ENCODE data around the gene NHLRC3. TPM values are rescaled to one million over a fixed set of nuclear protein-coding genes. Genes with fewer than 3 reads are reported as not detected.

NHLRC3 gene
- total and polyA plus RNA-seq, 9 of the 15 experiments (the other 6 are each of a cell fraction or from before 2014, with no cell fraction given): 5.5 to 15.3 (median 9.0) TPM

- no TSS peak for BruUV-seq (replicated peaks)
- Histone ChIP-seq H4K20me1 (replicated peaks; ENCODE audit: control insufficient read depth, insufficient read depth, low read length) (no peaks in the 10 kb centered on the region), H3K4me2 (ENCODE audit: insufficient read depth, low read length) (no peak overlapping the region), H3K27ac (ENCODE audit: extremely low read depth, low read depth, low read length) (no peak overlapping the region), H3K4me1 (replicated peaks in 1 of 2; ENCODE audit: control insufficient read depth in 2 of 2, insufficient read depth in 2 of 2, low read length in 2 of 2) (no peaks in the 10 kb centered on the region), H2AFZ (ENCODE audit: low read depth, low read length) (no peak overlapping the region), H3K4me3 (no peak overlapping the region), H3K36me3 (ENCODE audit: control insufficient read depth, insufficient read depth, low read length) (peaks cover 85% of the 10 kb centered on the region), H3K9me3 (replicated peaks; ENCODE audit: control insufficient read depth, insufficient read depth, low read depth, low read length) (no peaks in the 10 kb centered on the region), H3K27me3 (ENCODE audit: control insufficient read depth in 2 of 2, insufficient read depth in 2 of 2, low read length in 2 of 2) (no peaks in the 10 kb centered on the region), H3K9me1 (ENCODE audit: control insufficient read depth, insufficient read depth, low read length) (no peaks in the 10 kb centered on the region), H3K9ac (ENCODE audit: insufficient read depth in 1 of 2, low read depth in 2 of 2, low read length in 2 of 2) (no peak overlapping the region), H3K79me2 (ENCODE audit: control insufficient read depth, insufficient read depth, low read length) (0 out of 3 replicates have a peak, but pooled peaks cover under 1% of the 10 kb centered on the region)
- no peak for TF ChIP-seq KLF1 (tag; IDR thresholded peaks at IDR 0.05)
- no peak for TF ChIP-seq TBP (optimal IDR thresholded peaks at IDR 0.05; ENCODE audit: low read depth, low read length)
- no peak for TF ChIP-seq ZNF699 (CRISPR knock-in tag; IDR thresholded peaks at IDR 0.05; ENCODE audit: insufficient replicate concordance)
- no peak for TF ChIP-seq ID3 (CRISPR knock-in tag; IDR thresholded peaks at IDR 0.05)
- no peak for TF ChIP-seq ID3 (tag; IDR thresholded peaks at IDR 0.05)
- TF ChIP-seq TSC22D4 (tag; IDR thresholded peaks at IDR 0.05): no peak
- TF ChIP-seq ZNF316 (IDR thresholded peaks at IDR 0.05): no peak
- TF ChIP-seq ZNF146 (CRISPR knock-in tag; IDR thresholded peaks at IDR 0.05; ENCODE audit: unreplicated experiment): no peak
- TF ChIP-seq ZBTB12 (CRISPR knock-in tag; IDR thresholded peaks at IDR 0.05): no peak
- no peak for TF ChIP-seq FIP1L1 (IDR thresholded peaks at IDR 0.05; ENCODE audit: low read depth, low read length, poor library complexity, severe bottlenecking)
- TF ChIP-seq HDAC8 (tag; IDR thresholded peaks at IDR 0.05): no peak
- TF ChIP-seq NR1H2 (CRISPR knock-in tag; IDR thresholded peaks at IDR 0.05): no peak
- no peak for TF ChIP-seq ZNF398 (CRISPR knock-in tag; IDR thresholded peaks at IDR 0.05)
- no peak for TF ChIP-seq YBX1 (IDR thresholded peaks at IDR 0.05)
- TF ChIP-seq ZNF121 (CRISPR knock-in tag; conservative IDR thresholded peaks at IDR 0.05): no peak
- TF ChIP-seq MEF2D (tag; conservative IDR thresholded peaks at IDR 0.05; ENCODE audit: low read depth): no peak
- no peak for TF ChIP-seq MED1 (CRISPR knock-in tag; IDR thresholded peaks at IDR 0.05; ENCODE audit: borderline replicate concordance)
- no peak for TF ChIP-seq TFAP4 (CRISPR knock-in tag; IDR thresholded peaks at IDR 0.05; ENCODE audit: borderline replicate concordance)
- TF ChIP-seq FOXM1 (IDR thresholded peaks at IDR 0.05; ENCODE audit: low read depth): no peak
- no peak for TF ChIP-seq FOXM1 (CRISPR knock-in tag; IDR thresholded peaks at IDR 0.05; ENCODE audit: low read depth)
- no peak for ATAC-seq
- POLR2A ChIA-PET: no interaction called here
- in situ Hi-C loops (cut with MboI) (no loop called here), intact Hi-C loops (cut with micrococcal nuclease) (no loop called here)
- no peak for DNase-seq (ENCODE audit: extremely low read depth in 1 of 4, low spot score in 3 of 4)
- CTCF ChIA-PET (ENCODE audit: low intra/inter-chr PET ratio): no interaction called here
- FAIRE-seq: no peak
- WGBS (ENCODE audit: insufficient coverage, low coverage, missing lambda C conversion rate): 90% methylated on average over 2 of the region's 2 CpGs
Observed at GRCh38 chr13:39025433-39025839, 12.8 kb upstream of the NHLRC3 start.
